DMS153 (cell line): ENCODE results near the gene SCAP.
"Not testable (repeated sequence)": the region's sequence is repeated elsewhere in the genome, so short reads cannot be mapped to it uniquely, and the experiment has no call there.

ENCODE experiments used
- DNase-seq: peaks from one replicate; lab custom pipeline; 2025; lab: John Stamatoyannopoulos, UW

SCAP gene

GRCh38 chr3:47394881-47395280, 80.9 kb downstream of the SCAP start:
- no peak for DNase-seq

GRCh38 chr3:47394140-47394870, 81.4 kb downstream of the SCAP start:
- DNase-seq = no peak

GRCh38 chr3:47392933-47393332, 82.8 kb downstream of the SCAP start:
- DNase-seq = no peak

- no peak for DNase-seq
These were observed 89.9 kb downstream of the SCAP start for GRCh38 chr3:47385796-47386195.

GRCh38 chr3:47385007-47385406, 90.7 kb downstream of the SCAP start:
- DNase-seq = no peak

- no peak for DNase-seq
These were observed 91.3 kb downstream of the SCAP start for GRCh38 chr3:47384425-47384824.

GRCh38 chr3:47381317-47382157, 94.2 kb downstream of the SCAP start:
- peak; percentile 8 for DNase-seq

GRCh38 chr3:47380601-47381316, 95.0 kb downstream of the SCAP start, which contains the start of gene PTPN23:
Gene PTPN23 (plus strand): TSS chr3:47381021. CDS start chr3:47381097, 76 bp downstream.
- peak; percentile 94 for DNase-seq

- DNase-seq = no peak
These were observed 95.6 kb downstream of the SCAP start for GRCh38 chr3:47380026-47380600.

GRCh38 chr3:47379411-47379899, 96.3 kb downstream of the SCAP start:
- DNase-seq = no peak

GRCh38 chr3:47378869-47379268, 96.9 kb downstream of the SCAP start:
- DNase-seq = no peak

- DNase-seq = no peak
These were observed 98.6 kb downstream of the SCAP start for GRCh38 chr3:47377186-47377585.

- DNase-seq = no peak
These were observed 99.3 kb downstream of the SCAP start for GRCh38 chr3:47376393-47376792.

GRCh38 chr3:47374587-47374986, 101.2 kb downstream of the SCAP start:
- DNase-seq = no peak

GRCh38 chr3:47370887-47371697, 104.6 kb downstream of the SCAP start:
- no peak for DNase-seq

- not testable (repeated sequence) for DNase-seq
These were observed 105.7 kb downstream of the SCAP start for GRCh38 chr3:47370020-47370419.

GRCh38 chr3:47367631-47368030, 108.1 kb downstream of the SCAP start:
- no peak for DNase-seq

GRCh38 chr3:47366833-47367232, 108.9 kb downstream of the SCAP start:
- DNase-seq = no peak

GRCh38 chr3:47365213-47366153, 110.3 kb downstream of the SCAP start:
- DNase-seq = no peak
